Effector memory CD4-positive, alpha-beta T cell (primary cell): ENCODE measurements around the gene LHPP.

ENCODE experiments used
- DNase-seq, 3 donors: peaks; one replicate each; pipeline ENCODE4 v3.0.0-alpha.2; 2020
- H3K27ac ChIP-seq: 2 replicates; pipeline ENCODE4 v1.7.0; 2013; ENCODE audit warnings: mild to moderate bottlenecking, low read length, moderate library complexity; ENCODE audit not compliant: insufficient read depth, poor library complexity, severe bottlenecking
- H3K27me3 ChIP-seq: replicated peaks from 2 replicates; pipeline ENCODE4 v1.7.0; 2013; ENCODE audit warnings: mild to moderate bottlenecking, low read length; ENCODE audit not compliant: insufficient read depth, control insufficient read depth, poor library complexity, severe bottlenecking
- H3K36me3 ChIP-seq: 2 replicates; pipeline ENCODE4 v1.7.0; 2013; ENCODE audit warnings: mild to moderate bottlenecking, low read length, moderate library complexity; ENCODE audit not compliant: control insufficient read depth, insufficient read depth
- H3K4me1 ChIP-seq: 2 replicates; pipeline ENCODE4 v1.7.0; 2013; ENCODE audit warnings: low read length, mild to moderate bottlenecking; ENCODE audit not compliant: control insufficient read depth, insufficient read depth, poor library complexity, severe bottlenecking
- H3K4me3 ChIP-seq: 2 replicates; pipeline ENCODE4 v1.7.0; 2013; ENCODE audit warnings: low read length, low read depth, mild to moderate bottlenecking; ENCODE audit not compliant: insufficient read depth, poor library complexity, severe bottlenecking
- H3K9me3 ChIP-seq: 2 replicates; pipeline ENCODE4 v1.7.0; 2013; ENCODE audit warnings: mild to moderate bottlenecking, low read length, moderate library complexity; ENCODE audit not compliant: control insufficient read depth

Gene LHPP

GRCh38 chr10:124602646-124603365, 141.2 kb downstream of the LHPP start:
- Histone ChIP-seq H3K27me3 (no peaks in the 10 kb centered on the region), H3K9me3 (no peaks in the 10 kb centered on the region), H3K4me3 (no peak overlapping the region), H3K4me1 (no peaks in the 10 kb centered on the region), H3K36me3 (no peaks in the 10 kb centered on the region), H3K27ac (no peak overlapping the region)
- no peak for DNase-seq

- Histone ChIP-seq H3K4me1 (no peaks in the 10 kb centered on the region), H3K27ac (no peak overlapping the region), H3K4me3 (no peak overlapping the region), H3K9me3 (no peaks in the 10 kb centered on the region), H3K27me3 (no peaks in the 10 kb centered on the region), H3K36me3 (no peaks in the 10 kb centered on the region)
- DNase-seq = no peak
These were observed 142.0 kb downstream of the LHPP start for GRCh38 chr10:124603376-124604213.

GRCh38 chr10:124604214-124605000, 142.8 kb downstream of the LHPP start:
- no peak for DNase-seq
- no peaks in the 10 kb centered on the region for H3K36me3 ChIP-seq
- H3K4me3 ChIP-seq = no peak overlapping the region
- H3K4me1 ChIP-seq = no peaks in the 10 kb centered on the region
- H3K27ac ChIP-seq = no peak overlapping the region
- no peaks in the 10 kb centered on the region for H3K9me3 ChIP-seq
- no peaks in the 10 kb centered on the region for H3K27me3 ChIP-seq

GRCh38 chr10:124605001-124605370, 143.4 kb downstream of the LHPP start:
- Histone ChIP-seq H3K4me3 (no peak overlapping the region), H3K4me1 (no peaks in the 10 kb centered on the region), H3K27ac (no peak overlapping the region), H3K9me3 (no peaks in the 10 kb centered on the region), H3K36me3 (no peaks in the 10 kb centered on the region), H3K27me3 (no peaks in the 10 kb centered on the region)
- no peak for DNase-seq

GRCh38 chr10:124605481-124605855, 143.8 kb downstream of the LHPP start:
- Histone ChIP-seq H3K36me3 (no peaks in the 10 kb centered on the region), H3K4me3 (no peak overlapping the region), H3K9me3 (no peaks in the 10 kb centered on the region), H3K27ac (no peak overlapping the region), H3K4me1 (no peaks in the 10 kb centered on the region), H3K27me3 (no peaks in the 10 kb centered on the region)
- no peak for DNase-seq

- no peaks in the 10 kb centered on the region for H3K9me3 ChIP-seq
- peaks cover 4% of the 10 kb centered on the region for H3K4me1 ChIP-seq
- no peak for DNase-seq
- H3K4me3 ChIP-seq = no peak overlapping the region
- H3K27me3 ChIP-seq = no peaks in the 10 kb centered on the region
- H3K36me3 ChIP-seq = no peaks in the 10 kb centered on the region
- H3K27ac ChIP-seq = no peak overlapping the region
These were observed 144.5 kb downstream of the LHPP start for GRCh38 chr10:124605856-124606812.

GRCh38 chr10:124606822-124607221, 145.2 kb downstream of the LHPP start:
- Histone ChIP-seq H3K27ac (no peak overlapping the region), H3K27me3 (no peaks in the 10 kb centered on the region), H3K4me1 (peaks cover 11% of the 10 kb centered on the region), H3K9me3 (no peaks in the 10 kb centered on the region), H3K36me3 (no peaks in the 10 kb centered on the region), H3K4me3 (no peak overlapping the region)
- DNase-seq = no peak

GRCh38 chr10:124607693-124608092, 146.1 kb downstream of the LHPP start:
- Histone ChIP-seq H3K36me3 (no peaks in the 10 kb centered on the region), H3K9me3 (no peaks in the 10 kb centered on the region), H3K4me3 (no peak overlapping the region), H3K27ac (no peak overlapping the region), H3K4me1 (peaks cover 19% of the 10 kb centered on the region), H3K27me3 (no peaks in the 10 kb centered on the region)
- no peak for DNase-seq

GRCh38 chr10:124608093-124608721, 146.6 kb downstream of the LHPP start:
- peaks cover 23% of the 10 kb centered on the region for H3K4me1 ChIP-seq
- no peak for DNase-seq
- no peak overlapping the region for H3K27ac ChIP-seq
- no peaks in the 10 kb centered on the region for H3K36me3 ChIP-seq
- H3K9me3 ChIP-seq = no peaks in the 10 kb centered on the region
- H3K4me3 ChIP-seq = no peak overlapping the region
- no peaks in the 10 kb centered on the region for H3K27me3 ChIP-seq
